GM13976 (cell line): ENCODE measurements around the gene ARID1A.

Experiments used
- DNase-seq: peaks from one replicate; pipeline ENCODE4 v3.0.0; 2012; ENCODE audit warnings: low spot score
- in situ Hi-C: fragments of 300-500 bp; cut with MboI; formaldehyde crosslinking; loops from one replicate; pipeline ENCODE4 v1.12.0; 2022; ENCODE audit warnings: low sequenced_read_pairs, mixed read lengths, inconsistent platforms; ENCODE audit not compliant: unreplicated experiment
- TF ChIP-seq, protein P1 (sequence below): IDR thresholded peaks from 2 replicates; pipeline ENCODE4 v1.5.1; 2012; ENCODE audit warnings: borderline replicate concordance, mild to moderate bottlenecking; ENCODE audit not compliant: insufficient read depth; ENCODE audit errors: extremely low read depth, missing control alignments, control extremely low read depth

Gene ARID1A

DNA sequence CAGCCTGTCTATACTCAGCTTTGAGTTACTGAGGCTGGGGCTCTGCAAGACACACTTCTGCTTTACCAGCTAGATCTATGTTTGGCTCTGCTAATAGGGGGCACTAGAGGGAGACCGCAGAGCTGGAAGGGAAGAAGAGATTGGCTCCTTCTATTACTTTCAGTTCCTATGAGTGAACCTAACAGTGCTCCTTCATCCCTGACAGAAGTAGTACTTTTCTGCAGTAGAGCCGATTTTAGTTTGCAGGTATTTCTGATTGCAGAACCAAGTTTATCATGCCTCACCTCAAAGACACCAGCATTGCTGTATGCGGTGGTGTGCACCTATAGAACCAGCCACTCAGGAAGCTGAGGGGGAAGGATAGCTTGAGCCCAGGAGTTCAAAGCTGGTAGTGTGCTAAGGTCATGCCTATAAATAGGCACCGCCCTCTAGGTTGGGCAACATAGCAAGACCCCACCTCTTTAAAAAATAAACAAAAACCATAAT is 125.0 kb downstream of the ARID1A start:
- in situ Hi-C loops: no loop called here
- DNase-seq: peak; percentile 82
- TF ChIP-seq, protein P1, sequence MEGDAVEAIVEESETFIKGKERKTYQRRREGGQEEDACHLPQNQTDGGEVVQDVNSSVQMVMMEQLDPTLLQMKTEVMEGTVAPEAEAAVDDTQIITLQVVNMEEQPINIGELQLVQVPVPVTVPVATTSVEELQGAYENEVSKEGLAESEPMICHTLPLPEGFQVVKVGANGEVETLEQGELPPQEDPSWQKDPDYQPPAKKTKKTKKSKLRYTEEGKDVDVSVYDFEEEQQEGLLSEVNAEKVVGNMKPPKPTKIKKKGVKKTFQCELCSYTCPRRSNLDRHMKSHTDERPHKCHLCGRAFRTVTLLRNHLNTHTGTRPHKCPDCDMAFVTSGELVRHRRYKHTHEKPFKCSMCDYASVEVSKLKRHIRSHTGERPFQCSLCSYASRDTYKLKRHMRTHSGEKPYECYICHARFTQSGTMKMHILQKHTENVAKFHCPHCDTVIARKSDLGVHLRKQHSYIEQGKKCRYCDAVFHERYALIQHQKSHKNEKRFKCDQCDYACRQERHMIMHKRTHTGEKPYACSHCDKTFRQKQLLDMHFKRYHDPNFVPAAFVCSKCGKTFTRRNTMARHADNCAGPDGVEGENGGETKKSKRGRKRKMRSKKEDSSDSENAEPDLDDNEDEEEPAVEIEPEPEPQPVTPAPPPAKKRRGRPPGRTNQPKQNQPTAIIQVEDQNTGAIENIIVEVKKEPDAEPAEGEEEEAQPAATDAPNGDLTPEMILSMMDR: peak; percentile 21

DNA sequence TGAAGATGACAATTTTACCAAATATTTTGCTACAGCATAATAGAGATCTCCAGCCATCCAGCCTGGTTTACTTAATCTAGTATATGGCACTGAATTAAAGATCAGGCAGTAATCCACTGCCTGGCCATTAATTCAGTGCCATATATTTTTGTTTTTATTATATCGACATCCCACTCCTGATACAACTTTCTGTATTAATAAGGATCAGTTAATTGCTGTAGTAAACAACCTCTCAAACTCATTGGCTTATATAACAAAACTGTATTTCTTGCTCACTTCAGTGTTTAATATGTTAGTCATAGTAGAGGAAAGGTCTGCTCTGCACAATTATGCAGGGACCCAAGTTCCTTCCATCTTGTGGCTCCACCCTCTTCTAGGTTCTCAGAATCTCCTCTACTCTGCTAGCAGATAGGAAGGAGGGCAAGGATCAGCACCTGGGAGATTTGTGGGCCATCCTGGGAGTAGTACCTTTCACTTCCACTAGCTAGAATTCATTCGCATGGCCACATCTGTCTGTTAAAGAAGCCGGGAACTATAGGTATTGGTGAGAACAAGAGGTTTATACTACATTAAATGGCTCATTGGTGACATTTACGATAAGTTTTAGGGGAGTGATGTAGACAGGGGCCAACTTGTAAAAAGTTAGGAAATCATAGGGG is 127.1 kb downstream of the ARID1A start:
- in situ Hi-C loops: no loop called here
- TF ChIP-seq, protein P1: no peak
- DNase-seq: no peak

DNA sequence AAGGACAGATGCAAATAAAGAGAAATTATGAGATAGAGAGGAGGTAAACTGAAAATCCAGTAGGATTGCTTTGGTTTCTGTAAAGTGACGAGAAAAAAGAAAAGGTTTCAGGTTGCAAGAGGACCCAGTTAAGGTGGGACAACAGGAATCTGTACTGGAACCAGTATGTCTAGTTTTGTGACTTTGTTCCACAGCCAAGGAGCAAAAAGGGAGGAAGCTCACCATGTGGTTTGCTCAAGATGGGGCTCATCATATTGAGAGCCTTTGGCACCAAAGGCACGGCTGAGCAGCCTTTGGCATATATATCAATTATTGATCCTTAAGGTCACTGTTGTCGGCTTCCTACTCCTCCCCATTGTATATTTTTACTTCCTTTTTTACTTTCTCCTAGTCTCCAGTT is 128.9 kb downstream of the ARID1A start:
- in situ Hi-C loops: no loop called here
- DNase-seq: no peak
- TF ChIP-seq, protein P1: no peak

DNA sequence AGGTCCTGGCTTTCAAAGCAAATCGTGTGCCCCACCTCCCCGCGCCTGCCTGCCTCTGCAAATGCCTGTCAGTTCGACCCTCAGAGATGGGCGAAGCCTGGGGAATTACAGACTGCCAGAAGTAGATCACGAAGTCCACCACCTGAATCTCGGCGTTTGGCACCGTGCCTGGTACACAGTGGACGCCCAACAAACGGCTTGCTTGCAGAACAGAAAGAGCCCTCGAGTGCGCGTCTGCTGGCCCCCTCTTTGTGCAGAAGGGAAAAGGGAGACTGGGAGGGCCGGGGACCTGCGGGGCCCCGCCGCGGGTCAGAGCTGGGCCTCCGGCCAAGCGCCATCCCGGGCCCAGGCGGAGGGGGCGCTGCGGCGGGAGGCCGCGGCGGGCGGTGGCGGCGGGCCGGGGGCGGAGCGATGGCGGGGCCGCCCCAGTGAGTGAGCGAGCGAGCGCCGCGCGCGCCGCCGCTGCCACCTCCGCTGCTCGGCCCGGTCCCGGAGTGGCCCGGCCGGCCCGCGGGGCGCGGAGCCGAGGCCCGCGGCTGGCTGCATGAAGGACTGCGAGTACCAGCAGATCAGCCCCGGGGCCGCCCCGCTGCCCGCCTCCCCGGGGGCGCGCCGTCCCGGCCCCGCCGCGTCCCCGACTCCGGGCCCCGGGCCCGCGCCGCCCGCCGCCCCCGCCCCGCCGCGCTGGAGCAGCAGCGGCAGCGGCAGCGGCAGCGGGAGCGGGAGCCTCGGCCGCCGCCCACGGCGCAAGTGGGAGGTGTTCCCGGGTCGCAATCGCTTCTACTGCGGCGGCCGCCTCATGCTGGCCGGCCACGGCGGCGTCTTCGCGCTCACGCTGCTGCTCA is 130.7 kb downstream of the ARID1A start, which contains the start of gene ZDHHC18:
ZDHHC18 (plus strand) TSS at position 428 of the 845 bp plus-strand sequence; CDS start at position 545, 117 bp downstream.
- DNase-seq: peak; percentile 91
- TF ChIP-seq, protein P1: peak; percentile 86
- in situ Hi-C loops: no loop called here

DNA sequence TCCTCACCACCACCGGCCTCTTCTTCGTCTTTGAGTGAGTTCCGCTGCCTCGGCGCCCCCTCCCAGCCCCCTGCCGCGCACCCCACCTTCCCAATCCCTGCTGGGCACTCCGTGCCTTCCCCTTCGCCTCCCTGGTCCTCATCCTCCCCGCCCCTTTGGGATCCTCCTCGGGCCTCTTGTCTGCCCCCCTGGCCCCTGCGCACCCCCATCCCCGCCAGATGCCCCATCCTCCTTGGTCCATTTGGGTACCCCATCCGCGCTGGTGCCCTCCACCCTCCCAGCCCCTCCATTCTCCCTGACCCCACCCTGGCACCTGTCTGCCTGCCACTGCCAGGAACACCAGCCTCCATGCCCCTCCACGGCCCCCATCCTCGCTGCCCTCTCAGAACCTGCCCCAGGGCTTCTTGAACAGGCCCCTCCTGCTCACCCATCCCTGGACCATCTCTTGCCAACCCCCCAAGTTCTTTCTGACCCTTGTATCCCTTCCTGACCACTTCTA is 131.3 kb downstream of the ARID1A start:
- in situ Hi-C loops: no loop called here
- TF ChIP-seq, protein P1: no peak

DNA sequence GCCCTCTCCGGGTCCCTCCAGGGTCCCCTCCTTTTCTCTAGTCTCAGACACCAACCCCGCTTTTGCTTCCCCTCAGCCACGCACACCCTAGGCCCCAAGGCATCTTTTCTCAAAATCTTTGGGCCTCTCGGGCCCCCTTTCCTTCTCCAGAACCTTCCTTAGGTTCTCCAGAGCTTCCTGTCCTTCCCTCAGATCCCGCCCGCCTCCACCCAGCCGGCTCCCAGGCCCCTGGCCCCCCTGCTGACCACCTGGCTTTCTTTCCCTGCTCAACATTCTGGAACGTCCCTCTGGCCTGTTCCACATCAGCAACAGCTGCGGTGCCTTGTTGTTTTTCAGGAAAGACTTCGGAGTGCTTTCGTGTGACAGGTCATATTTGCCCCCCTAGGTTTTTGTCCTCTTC is 131.8 kb downstream of the ARID1A start:
- no peak for DNase-seq
- in situ Hi-C loops: no loop called here
- TF ChIP-seq, protein P1: no peak

More for the DNA sequence above, 131.3 kb downstream of the ARID1A start:
- no peak for DNase-seq
